KOPT-K1 (cell line): Measurements from ENCODE around the gene FARS2.

Experiments used
- H3K27ac ChIP-seq: fragments of 200-600 bp; sonication (generic); 2 replicates; pipeline ENCODE4 v1.5.1; 2016; ENCODE audit warnings: antibody characterized with exemption, mild to moderate bottlenecking, low read depth, low read length; ENCODE audit not compliant: poor library complexity, severe bottlenecking
- H3K36me3 ChIP-seq: fragments of 200-600 bp; sonication (generic); 2 replicates; pipeline ENCODE4 v1.5.1; 2017; ENCODE audit warnings: antibody characterized with exemption, mild to moderate bottlenecking, low read length, moderate library complexity; ENCODE audit not compliant: insufficient read depth
- H3K9me3 ChIP-seq: fragments of 200-600 bp; sonication (generic); 2 replicates; pipeline ENCODE4 v1.5.1; 2017; ENCODE audit warnings: antibody characterized with exemption, low read length, mild to moderate bottlenecking; ENCODE audit not compliant: insufficient read depth, poor library complexity, severe bottlenecking

Gene FARS2

GRCh38 chr6:5422321-5422915, 161.1 kb downstream of the FARS2 start:
- H3K36me3 ChIP-seq: no peaks in the 10 kb centered on the region
- H3K9me3 ChIP-seq: no peaks in the 10 kb centered on the region
- H3K27ac ChIP-seq: no peak overlapping the region

DNA sequence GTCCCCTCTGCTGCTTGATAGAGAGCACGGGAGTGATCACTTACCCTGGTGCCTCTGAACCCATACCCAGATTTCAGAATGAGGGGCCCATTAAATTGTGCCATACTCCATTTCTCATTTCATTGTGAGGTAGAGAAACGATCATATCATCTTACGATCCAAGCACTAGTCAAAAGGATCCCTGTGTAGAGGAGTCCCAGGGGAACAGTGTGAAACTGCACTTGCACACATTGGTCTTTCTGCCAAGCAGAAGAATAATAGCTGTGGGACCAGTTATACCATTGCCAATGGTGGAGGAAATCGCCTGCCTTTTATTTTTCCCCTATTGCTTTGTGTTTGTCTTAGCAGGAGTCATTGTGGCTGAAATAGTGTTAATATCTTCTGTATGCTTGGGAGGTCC, 161.9 kb downstream of the FARS2 start:
- Histone ChIP-seq H3K9me3 (no peaks in the 10 kb centered on the region), H3K27ac (no peak overlapping the region), H3K36me3 (no peaks in the 10 kb centered on the region)

DNA sequence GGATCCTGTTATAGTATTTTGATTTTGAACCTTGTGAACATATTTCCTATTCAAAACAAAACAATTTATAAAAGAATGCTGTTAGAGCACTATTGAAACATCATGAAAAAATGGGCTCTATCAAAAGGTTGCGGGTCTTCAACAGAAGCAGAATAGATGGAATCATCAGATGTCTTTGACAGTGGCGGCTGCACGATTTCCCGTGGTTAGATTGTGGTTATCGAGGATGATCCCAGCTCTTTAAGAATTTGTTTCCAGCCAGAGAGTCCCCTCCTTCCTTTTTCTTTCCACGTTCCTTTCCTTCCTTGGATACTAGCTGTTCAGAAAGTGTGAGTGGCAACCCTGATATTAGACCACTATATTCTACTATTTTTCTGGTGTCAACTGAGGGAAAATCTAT, 163.4 kb downstream of the FARS2 start:
- Histone ChIP-seq H3K36me3 (no peaks in the 10 kb centered on the region), H3K9me3 (no peaks in the 10 kb centered on the region), H3K27ac (no peak overlapping the region)

DNA sequence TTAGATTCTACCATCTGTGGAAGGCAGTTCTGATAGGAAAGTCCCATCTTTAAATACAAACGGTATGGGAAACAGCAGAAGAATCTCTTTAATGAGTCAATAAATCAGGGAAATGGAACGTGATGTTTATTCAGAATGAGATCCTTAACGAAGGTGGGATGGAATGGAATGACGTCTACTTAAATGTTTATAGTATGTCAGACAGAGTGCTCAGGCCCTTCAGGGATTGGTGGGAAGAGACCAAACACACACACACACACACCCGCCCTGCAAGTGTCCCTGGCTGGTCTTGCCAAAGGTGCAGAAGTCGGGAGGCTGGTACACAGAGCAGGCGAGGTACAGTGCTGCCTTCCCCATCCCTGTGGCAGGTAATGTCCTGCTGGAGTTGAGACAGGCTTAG, 164.0 kb downstream of the FARS2 start:
- no peaks in the 10 kb centered on the region for H3K9me3 ChIP-seq
- no peaks in the 10 kb centered on the region for H3K36me3 ChIP-seq
- no peak overlapping the region for H3K27ac ChIP-seq

GRCh38 chr6:5425797-5426196, 164.5 kb downstream of the FARS2 start:
- Histone ChIP-seq H3K9me3 (no peaks in the 10 kb centered on the region), H3K27ac (no peak overlapping the region), H3K36me3 (no peaks in the 10 kb centered on the region)

DNA sequence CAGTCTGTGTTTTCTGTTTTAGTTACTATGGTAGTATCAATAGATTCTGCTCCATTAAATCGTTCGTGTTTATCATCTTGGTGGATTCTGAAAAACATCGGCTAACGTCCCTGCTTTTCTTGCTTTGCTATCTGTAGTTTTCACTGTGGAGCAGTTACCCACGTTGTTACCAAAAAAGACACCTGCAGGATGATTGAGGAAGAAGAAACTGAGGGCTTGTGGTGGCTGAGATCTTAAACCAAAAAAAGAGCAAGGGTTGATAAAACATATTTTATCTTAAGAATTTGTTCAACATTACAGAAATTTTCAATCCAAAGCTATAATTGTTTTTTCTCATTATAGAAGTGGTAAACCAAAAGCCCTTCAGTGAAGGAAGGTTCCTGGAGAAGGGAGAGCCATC, 166.3 kb downstream of the FARS2 start:
- H3K9me3 ChIP-seq: no peaks in the 10 kb centered on the region
- no peaks in the 10 kb centered on the region for H3K36me3 ChIP-seq
- peak overlapping the region; percentile 60 for H3K27ac ChIP-seq

DNA sequence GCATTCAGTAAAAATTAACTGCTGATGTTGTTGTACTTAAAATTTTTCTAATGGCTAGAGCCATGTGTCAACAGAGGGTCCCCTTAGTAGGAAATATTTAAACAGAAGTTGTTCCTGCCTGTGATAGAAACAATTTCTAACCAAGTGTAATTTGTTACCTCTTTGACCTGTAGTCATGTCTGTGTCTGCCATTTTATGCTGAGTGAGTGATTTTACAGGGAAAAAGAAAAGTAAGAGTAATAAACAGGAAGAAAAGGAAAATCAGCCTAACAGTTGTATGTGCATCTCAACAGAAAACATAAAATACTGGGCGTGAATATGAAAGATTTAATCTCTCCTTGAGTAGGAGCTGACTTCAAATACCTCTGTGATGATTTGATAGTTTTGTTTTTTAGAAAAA, 172.0 kb downstream of the FARS2 start:
- Histone ChIP-seq H3K27ac (peak overlapping the region; percentile 20), H3K36me3 (no peaks in the 10 kb centered on the region), H3K9me3 (no peaks in the 10 kb centered on the region)

DNA sequence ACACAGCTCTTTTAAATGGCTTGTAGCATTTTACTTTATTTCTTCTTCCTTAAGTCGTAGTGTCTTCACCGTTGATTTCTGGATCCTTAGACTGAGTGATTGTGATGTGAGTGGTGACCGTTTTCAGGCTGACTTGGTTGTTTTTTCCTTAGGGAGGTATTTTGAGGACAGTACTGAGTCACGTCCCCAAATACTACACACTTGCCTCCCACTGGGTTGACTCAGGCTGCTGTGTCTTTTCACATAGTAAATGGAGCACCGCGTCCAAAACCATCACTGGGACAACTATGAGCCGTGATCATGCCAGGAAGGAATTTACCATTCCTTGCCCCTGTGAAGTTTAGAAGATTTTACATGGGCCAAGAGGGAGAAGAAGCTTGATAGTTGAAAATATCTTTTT, 174.1 kb downstream of the FARS2 start:
- Histone ChIP-seq H3K27ac (no peak overlapping the region), H3K9me3 (no peaks in the 10 kb centered on the region), H3K36me3 (no peaks in the 10 kb centered on the region)

- Histone ChIP-seq H3K27ac (no peak overlapping the region), H3K9me3 (no peaks in the 10 kb centered on the region), H3K36me3 (no peaks in the 10 kb centered on the region)
Observed at GRCh38 chr6:5438922-5439584, 177.7 kb downstream of the FARS2 start.

DNA sequence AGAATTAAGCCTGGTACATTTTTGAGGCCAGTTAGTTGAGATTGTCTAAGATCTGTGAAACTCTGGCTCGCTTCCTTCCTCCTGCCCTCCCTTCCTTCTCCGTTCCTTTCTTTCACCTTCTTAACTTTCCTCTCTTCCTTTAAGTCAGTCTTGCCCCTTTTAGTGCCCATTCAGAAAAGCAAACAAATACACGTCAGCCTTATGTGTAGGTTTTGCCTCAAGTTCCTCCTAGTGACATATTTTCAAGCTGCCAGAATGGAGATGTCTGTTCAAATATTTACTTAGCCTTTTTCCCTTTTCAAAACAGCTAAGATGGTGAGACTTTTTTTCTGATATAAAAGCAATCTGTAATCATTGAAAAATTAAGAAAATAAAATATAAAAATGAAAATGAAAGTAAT, 178.4 kb downstream of the FARS2 start:
- Histone ChIP-seq H3K36me3 (no peaks in the 10 kb centered on the region), H3K27ac (no peak overlapping the region), H3K9me3 (no peaks in the 10 kb centered on the region)

DNA sequence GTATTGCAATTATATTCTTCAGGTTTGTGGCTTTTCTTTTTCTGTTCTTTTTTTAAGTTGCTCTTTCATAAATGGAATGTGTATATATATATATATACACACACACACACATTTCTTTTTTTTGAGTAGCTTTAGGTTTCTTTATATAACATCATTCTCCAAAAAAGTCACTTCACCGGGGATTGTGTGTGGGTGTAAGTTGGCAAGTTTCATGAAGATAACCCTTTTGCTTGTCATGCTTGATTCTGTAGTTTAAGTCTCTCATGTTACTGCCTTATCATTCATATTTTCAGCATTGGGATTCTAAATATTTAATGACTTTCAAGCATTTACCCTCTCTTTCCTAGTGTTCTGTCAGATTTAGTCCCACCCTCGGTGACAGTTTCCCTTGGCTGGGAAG, 181.0 kb downstream of the FARS2 start:
- Histone ChIP-seq H3K36me3 (no peaks in the 10 kb centered on the region), H3K27ac (no peak overlapping the region), H3K9me3 (no peaks in the 10 kb centered on the region)

DNA sequence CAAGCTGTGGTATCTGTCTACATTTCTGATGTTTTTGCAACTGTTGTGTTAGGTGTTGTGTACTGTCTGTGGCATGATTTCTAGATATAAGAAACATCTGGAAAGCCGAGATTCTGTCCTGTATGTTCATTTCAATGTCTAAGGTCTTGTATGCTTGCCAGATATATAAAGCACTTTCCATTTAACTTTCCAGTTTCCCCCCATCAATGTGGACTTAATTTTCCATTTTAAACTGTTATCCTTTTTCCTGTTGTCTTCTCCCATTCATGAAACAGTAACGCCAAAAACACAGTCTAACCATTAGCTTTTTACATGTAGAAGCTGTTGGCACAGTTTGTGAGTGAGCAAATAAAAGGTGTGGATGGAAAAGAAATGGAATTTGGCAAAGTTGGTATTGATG, 181.6 kb downstream of the FARS2 start:
- Histone ChIP-seq H3K27ac (no peak overlapping the region), H3K9me3 (no peaks in the 10 kb centered on the region), H3K36me3 (no peaks in the 10 kb centered on the region)

- Histone ChIP-seq H3K36me3 (no peaks in the 10 kb centered on the region), H3K27ac (no peak overlapping the region), H3K9me3 (no peaks in the 10 kb centered on the region)
Observed at GRCh38 chr6:5443491-5443890, 182.2 kb downstream of the FARS2 start.

- Histone ChIP-seq H3K9me3 (no peaks in the 10 kb centered on the region), H3K27ac (no peak overlapping the region), H3K36me3 (no peaks in the 10 kb centered on the region)
Observed at GRCh38 chr6:5446362-5447075, 185.2 kb downstream of the FARS2 start.

GRCh38 chr6:5447921-5448320, 186.6 kb downstream of the FARS2 start:
- no peak overlapping the region for H3K27ac ChIP-seq
- no peaks in the 10 kb centered on the region for H3K36me3 ChIP-seq
- no peaks in the 10 kb centered on the region for H3K9me3 ChIP-seq

- no peaks in the 10 kb centered on the region for H3K9me3 ChIP-seq
- no peak overlapping the region for H3K27ac ChIP-seq
- no peaks in the 10 kb centered on the region for H3K36me3 ChIP-seq
Observed at GRCh38 chr6:5450073-5450472, 188.8 kb downstream of the FARS2 start.
